Cerebellar cortex (tissue), 1 donor: Measurements from ENCODE around the gene FAM181A.
A peak's percentile ranks its signal among the peaks of the same experiment; 100 is the strongest.

Experiments used
- DNase-seq: peaks from one replicate; pipeline ENCODE4 v3.0.0-alpha.2; 2015; ENCODE audit warnings: low spot score

FAM181A gene

DNA sequence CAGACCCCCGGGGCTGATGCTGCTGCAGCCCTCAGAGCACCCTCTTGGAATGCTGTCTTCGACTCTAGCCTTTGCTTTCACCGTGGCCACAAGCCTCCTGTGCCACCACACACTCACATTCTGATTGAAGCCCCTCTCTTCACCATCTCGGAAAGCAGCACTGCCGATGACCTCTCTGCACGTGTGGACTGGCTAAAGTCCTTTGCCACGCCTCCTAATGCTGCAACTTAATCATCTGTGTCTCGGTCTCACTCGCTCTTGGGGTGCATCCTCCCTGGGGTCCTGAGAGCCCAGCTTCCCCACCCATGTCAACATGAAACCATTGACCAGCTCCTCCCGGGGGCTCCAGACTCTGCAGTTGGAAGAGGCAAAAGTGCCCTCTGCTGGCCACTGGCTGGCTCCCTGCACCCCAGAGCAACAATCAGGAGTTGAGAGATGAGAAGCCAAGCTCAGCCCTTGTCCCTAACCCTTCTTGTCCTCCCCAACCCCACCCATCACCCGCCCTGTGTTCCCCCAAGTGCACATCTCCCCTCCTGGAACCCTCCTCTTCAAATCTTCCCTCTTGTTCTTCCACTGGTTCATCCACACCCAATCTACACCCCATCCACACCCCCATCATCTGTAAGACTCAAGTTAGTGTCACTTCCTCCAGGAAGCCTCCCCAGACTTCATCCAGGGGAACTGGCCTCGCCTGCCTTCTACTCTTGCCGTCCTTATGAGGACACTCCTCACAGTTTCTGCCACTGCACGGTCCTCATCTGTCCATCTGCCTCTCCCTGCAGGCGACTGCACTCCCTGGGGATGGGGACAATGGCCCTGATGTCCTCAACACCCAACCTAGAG lies 23.6 kb upstream of the FAM181A start:
- DNase-seq: peak; percentile 30

- DNase-seq: no peak
Measured at GRCh38 chr14:93905623-93906022, 21.5 kb upstream of the FAM181A start.

DNA sequence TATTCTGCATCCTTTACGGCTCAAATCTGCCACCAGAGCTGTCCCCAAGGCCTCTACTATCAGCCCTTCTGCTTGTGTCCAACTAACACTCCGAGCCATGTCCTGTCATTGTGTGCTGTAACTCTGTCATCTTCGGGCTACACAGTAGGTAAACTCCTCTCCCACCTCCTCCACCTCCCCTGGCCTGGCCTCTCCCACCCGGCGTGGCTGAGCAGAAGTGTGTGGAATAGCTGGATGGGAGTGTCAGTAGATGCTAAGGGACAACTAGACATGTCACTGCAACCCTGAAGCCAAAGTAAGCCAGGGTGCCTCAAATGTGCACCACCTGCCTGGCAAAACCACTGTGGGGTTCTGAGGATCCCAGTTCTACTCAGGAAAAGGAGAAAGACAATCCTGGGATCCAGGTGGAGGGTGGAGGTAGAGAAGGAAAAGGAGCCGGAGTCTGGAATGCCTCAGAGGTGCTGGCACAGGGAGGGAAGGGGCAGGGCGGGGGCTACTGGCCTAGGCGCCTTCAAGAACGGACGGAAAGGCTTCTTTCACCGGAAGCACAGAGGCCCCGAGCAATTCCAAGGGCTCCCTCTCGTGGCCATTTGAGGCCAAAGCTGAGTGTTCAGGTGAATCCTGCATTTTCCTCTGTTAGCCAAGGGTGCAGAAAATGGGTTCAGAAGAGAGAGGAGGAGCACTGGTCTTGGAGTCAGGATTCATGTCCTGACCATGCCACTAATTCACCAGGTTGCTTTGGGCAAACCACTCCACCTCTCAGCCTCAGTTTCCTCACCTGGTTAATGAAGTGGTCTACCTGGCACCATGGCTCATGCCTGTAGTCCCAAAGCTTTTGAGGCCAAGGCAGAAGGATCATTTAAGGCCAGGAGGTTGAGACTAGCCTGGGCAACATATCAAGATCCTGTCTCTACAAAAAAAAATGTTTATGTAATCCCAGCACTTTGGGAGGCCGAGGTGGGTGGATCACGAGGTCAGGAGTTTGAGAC lies 20.5 kb upstream of the FAM181A start:
- DNase-seq: peak; percentile 75

DNA sequence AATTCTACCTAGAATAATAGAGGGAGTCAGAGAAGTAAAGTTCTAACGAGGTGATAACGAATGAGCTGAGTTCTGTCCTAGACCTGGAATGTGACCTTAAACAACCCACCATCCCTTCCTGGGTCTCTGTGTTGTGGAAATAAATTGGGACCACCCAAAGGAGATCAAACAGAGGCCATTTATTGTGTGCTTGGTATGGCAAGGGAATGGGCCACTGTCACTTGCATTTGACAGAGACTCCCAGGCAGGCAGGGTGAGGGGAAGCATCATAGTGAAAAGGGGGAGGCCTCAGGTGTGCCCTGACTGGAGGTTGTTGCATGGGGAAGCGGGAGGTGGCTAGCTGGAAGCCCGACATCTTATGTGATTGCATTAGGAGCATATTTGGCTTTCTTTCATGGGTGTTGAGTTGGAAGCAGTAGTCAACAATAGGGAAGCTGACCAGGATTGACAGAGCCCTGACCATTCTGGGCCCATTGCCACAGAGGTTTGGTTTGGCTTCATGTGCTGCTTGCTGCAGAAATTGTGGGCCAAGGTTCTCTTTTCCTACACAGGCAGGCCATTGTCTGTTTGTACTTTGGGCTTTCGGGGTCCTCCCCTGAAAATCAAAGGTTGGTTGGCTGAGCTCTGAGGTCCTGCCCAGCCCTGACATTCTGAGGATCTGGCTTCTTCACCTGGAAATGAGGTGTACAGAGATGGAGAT lies 17.6 kb upstream of the FAM181A start:
- DNase-seq: no peak

- DNase-seq: no peak
Measured at GRCh38 chr14:93911975-93912615, 15.0 kb upstream of the FAM181A start.

GRCh38 chr14:93912782-93913181 lies 14.4 kb upstream of the FAM181A start:
- DNase-seq: no peak

DNA sequence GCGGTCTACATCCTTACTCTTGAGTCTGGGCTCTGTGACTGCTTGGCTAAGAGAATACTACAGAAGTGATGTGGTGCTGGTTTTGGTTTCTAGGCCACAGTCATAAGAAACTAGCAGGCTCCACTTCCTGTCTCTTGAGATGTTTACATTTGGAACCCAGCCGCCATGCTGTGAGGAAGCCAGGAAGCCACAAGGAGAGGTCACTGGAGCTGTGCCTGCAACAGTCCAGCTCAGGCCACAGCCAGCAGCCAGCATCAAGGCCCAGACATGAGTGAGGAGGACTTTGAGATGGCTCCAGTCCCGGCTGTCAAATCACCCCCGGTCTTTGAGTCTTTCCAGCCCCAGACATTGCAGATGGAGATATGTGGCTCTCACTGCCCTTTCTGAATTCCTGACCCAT lies 12.9 kb upstream of the FAM181A start:
- DNase-seq: no peak

GRCh38 chr14:93915070-93915705 lies 12.0 kb upstream of the FAM181A start:
- no peak for DNase-seq

GRCh38 chr14:93915800-93916199 lies 11.3 kb upstream of the FAM181A start:
- DNase-seq: no peak

DNA sequence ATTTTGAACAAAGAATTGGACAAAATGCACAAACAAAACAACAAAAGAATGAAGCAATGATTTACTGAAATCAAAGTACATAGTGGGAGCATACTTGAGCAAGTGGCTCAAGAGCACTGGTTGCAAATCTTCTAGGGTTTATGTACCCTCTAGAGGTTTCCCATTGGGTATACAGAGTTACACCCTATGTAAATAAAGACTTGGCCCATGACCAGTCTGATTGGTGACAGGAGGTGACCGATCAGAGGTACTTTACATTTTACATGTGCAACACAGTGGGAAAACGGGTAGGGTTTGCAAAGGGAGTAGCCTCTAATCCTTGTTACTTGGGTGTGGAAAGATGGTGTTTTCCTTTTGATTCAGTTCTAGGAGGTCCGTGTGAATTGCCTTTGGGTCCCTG lies 10.6 kb upstream of the FAM181A start:
- no peak for DNase-seq

- no peak for DNase-seq
Measured at GRCh38 chr14:93917141-93917540, 10.0 kb upstream of the FAM181A start.

DNA sequence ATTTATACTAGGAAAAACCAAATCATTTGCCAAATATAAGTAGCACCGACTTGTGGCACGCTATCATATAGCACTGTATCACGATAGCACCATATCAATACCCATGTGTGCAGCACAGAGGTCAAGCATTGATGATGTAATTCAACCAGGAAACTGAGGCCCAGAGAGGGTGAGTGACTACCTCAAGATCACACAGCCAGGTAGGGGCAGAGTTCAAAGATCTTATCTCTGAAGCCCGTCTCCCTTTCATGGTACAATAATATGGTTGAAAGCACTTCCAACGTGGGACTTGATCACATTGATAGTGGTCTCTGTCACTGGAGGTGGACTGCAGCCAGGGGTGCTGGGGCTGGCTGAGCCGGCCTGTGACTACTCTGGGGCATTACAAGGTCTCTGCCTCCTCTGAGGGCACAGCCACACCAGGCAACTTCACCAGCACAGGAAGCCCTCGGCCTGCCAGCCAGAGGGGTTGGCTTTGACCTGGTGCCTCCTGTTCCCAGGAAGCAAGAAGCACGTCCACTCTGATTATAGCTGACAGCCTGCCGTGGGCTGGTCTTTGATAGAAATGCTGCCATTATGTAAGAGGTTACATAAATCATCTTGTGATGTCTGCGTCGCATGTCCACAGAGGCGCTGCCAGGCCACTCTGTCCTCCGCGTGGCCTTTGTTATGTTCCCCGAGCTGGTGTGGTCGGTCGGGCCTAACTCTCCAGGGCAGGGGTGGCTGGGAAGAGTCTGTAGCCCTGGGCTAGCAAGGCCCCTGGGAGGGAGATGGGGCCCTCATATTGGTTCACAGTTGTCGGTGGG lies 5.9 kb upstream of the FAM181A start:
- no peak for DNase-seq

GRCh38 chr14:93923626-93924025 lies 3.5 kb upstream of the FAM181A start:
- no peak for DNase-seq

GRCh38 chr14:93924592-93925355 lies 2.4 kb upstream of the FAM181A start:
- no peak for DNase-seq

DNA sequence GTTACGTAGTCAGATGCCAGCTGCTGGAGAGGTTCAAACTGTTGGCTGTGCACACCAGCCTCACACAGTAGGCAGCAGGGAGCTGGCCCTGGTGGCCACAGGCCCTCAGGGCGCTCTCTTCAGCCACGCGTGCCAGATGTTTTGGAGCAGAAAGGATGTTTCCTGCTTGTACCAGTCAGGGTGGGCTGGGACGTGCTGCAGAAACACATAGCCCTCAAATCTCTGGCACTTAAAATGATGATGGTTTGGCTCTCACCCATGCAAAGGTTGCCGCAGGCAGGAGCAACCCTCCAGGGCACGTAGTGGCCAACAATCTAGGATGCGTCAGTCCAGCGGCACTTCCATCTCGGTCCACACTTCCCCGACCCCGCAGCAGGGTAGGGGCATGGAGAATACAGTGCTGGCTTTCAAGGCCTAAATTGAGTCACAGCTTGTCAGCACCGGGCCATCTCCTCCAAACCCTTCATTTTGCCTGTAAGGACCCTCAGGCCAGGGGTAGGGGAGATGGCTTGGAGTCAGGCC lies 1.7 kb upstream of the FAM181A start:
- DNase-seq: no peak

DNA sequence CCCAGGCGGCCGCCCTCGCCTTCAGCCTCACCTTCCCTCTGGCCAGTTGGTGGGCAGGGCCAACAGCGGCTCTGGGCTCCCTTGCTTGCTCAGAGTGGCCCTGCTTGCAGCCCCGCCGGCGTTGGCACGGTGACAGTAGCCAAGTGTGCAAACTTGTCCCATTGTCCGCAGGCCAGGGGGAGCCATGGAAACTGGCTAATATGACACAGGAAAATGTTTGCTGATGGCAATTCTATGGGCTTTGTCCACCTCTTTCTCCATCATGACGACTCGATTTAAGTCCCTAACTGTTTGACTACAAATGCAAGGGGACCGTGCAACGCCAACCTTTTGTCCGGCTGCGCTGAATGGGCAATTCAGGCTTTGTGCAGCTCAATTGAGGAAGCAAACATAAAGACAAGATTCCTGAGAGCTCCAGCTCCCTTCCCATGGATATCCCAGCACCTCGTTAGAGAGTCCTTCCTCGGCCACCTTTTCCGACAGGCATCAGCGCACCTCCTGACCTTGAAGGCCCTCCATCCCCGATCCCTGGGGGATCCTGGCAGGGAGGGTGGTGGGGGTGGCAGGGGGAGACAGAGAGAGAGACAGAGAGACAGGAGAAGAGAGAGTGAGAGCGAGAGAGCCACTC lies 785 bp upstream of the FAM181A start:
- DNase-seq: no peak

DNA sequence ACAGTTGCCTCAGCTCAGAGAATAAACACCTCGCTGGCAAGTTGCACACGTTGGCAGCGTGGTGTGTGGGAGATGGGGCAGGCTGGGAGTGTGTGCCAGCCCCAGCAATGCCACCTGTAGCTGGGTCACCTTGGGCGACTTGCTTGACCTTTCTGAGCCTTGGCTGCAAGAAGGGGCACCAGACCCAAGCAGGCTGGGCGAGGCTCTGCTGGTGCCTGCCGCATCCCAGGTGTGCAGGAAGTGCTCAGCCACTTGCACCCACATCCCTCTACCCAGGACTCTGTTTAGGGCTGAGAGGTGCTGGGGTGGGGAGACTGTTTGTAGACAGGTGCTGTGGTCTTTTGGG lies 629 bp downstream of the FAM181A start:
- no peak for DNase-seq

GRCh38 chr14:93928184-93929047 lies 1.3 kb downstream of the FAM181A start:
- no peak for DNase-seq
